K562 (cell line): ENCODE measurements around the gene AMELY. TPM values are rescaled to one million over a fixed set of nuclear protein-coding genes. Genes with fewer than 3 reads are reported as not detected.
"Not testable (repeated sequence)": the region's sequence is repeated elsewhere in the genome, so short reads cannot be mapped to it uniquely, and the experiment has no call there.

Source experiments
- ATAC-seq: fragments of 200-7000 bp; cut with Tn5 transposase; 3 replicates; pipeline ENCODE4 v1.9.1; 2020; ENCODE audit warnings: moderate library complexity
- BruUV-seq: library from RNA; stranded (reverse); fragments of 400-500 nt; replicated peaks from 2 replicates; lab custom pipeline; 2021; lab: Mats Ljungman, UMichigan
- CTCF ChIA-PET: fragments of 300-600 bp; formaldehyde crosslinking; extraction: SDS; loops from one replicate; lab custom pipeline; 2021; ENCODE audit warnings: low intra/inter-chr PET ratio; lab: Yijun Ruan, JAX
- POLR2A ChIA-PET: fragments of 300-600, 350-650 bp; sonication (Branson Sonifier 250); formaldehyde crosslinking; extraction: SDS; loops from one replicate; lab custom pipeline; 2021; ENCODE audit warnings: antibody characterized with exemption, inconsistent platforms; lab: Yijun Ruan, JAX
- DNase-seq, 4 experiments: peaks; one replicate each; pipeline versions ENCODE4 v3.0.0 to v3.0.0-alpha.2; 2011 to 2018; ENCODE audit warnings: low spot score in 3 of 4, mixed read lengths in 3 of 4; ENCODE audit errors: extremely low read depth in 1 of 4
- FAIRE-seq: peaks from 2 replicates; lab custom pipeline; 2011; peaks lifted over from hg19 to GRCh38; lab: Jason Lieb, UNC
- H2AFZ ChIP-seq: 2 replicates; pipeline ENCODE4 v1.6.0; 2011; ENCODE audit warnings: low read depth, low read length, control low read depth, inconsistent platforms
- H3K27ac ChIP-seq: fragments of 200-600 bp; 3 replicates; pipeline ENCODE4 v1.8.0; 2011; ENCODE audit warnings: low read depth, mild to moderate bottlenecking, control low read depth, inconsistent platforms, low read length, moderate library complexity, mixed read lengths; ENCODE audit errors: extremely low read depth
- H3K27me3 ChIP-seq, 2 experiments: fragments of 300-600 bp in 1 of 2; 2 replicates in 1 of 2; 3 replicates in 1 of 2; pipeline versions ENCODE4 v1.6.0 to v1.8.0; 2011; ENCODE audit warnings: inconsistent platforms in 2 of 2, low read length in 2 of 2, mild to moderate bottlenecking in 1 of 2, mixed read lengths in 1 of 2, moderate library complexity in 1 of 2; ENCODE audit not compliant: control insufficient read depth in 2 of 2, insufficient read depth in 2 of 2
- H3K36me3 ChIP-seq: fragments of 300-600 bp; 3 replicates; pipeline ENCODE4 v1.8.0; 2011; ENCODE audit warnings: mild to moderate bottlenecking, low read length, inconsistent platforms; ENCODE audit not compliant: control insufficient read depth, insufficient read depth
- H3K4me1 ChIP-seq, 2 experiments: fragments of 200-600 bp in 1 of 2; replicated peaks in 1 of 2; 2 replicates in 1 of 2; 3 replicates in 1 of 2; pipeline versions ENCODE4 v1.5.1 to v1.8.0; 2011; ENCODE audit warnings: inconsistent platforms in 2 of 2, low read length in 2 of 2, mild to moderate bottlenecking in 1 of 2, mixed read lengths in 1 of 2, moderate library complexity in 1 of 2; ENCODE audit not compliant: control insufficient read depth in 2 of 2, insufficient read depth in 2 of 2
- H3K4me2 ChIP-seq: 2 replicates; pipeline ENCODE4 v1.6.1; 2011; ENCODE audit warnings: low read length, control low read depth, inconsistent platforms, mixed read lengths; ENCODE audit not compliant: insufficient read depth
- H3K4me3 ChIP-seq: fragments of 200-600 bp; sonication (generic), shearing (Covaris generic); 2 replicates; pipeline ENCODE4 v1.5.1; 2016; ENCODE audit warnings: control low read depth, inconsistent platforms
- H3K79me2 ChIP-seq: fragments of 200-600 bp; 3 replicates; pipeline ENCODE4 v1.8.0; 2011; ENCODE audit warnings: low read length, inconsistent platforms; ENCODE audit not compliant: control insufficient read depth, insufficient read depth
- H3K9ac ChIP-seq, 2 experiments: 2 replicates each; pipeline versions ENCODE4 v1.6.0 to v1.6.1; 2011; ENCODE audit warnings: low read depth in 2 of 2, low read length in 2 of 2, control low read depth in 1 of 2, inconsistent platforms in 1 of 2, mild to moderate bottlenecking in 1 of 2, mixed read lengths in 1 of 2; ENCODE audit not compliant: insufficient read depth in 1 of 2
- H3K9me1 ChIP-seq: one replicate; pipeline ENCODE4 v1.6.0; 2011; ENCODE audit warnings: inconsistent platforms, mild to moderate bottlenecking, low read length, moderate library complexity; ENCODE audit not compliant: control insufficient read depth, insufficient read depth
- H3K9me3 ChIP-seq: replicated peaks from 2 replicates; pipeline ENCODE4 v1.5.1; 2011; ENCODE audit warnings: low read depth, low read length, inconsistent platforms; ENCODE audit not compliant: control insufficient read depth, insufficient read depth
- H4K20me1 ChIP-seq: replicated peaks from 2 replicates; pipeline ENCODE4 v1.6.1; 2011; ENCODE audit warnings: low read length, inconsistent platforms, mixed read lengths; ENCODE audit not compliant: control insufficient read depth, insufficient read depth
- BRD9 ChIP-seq: fragments of 450-650 bp; IDR thresholded peaks from 2 replicates; pipeline ENCODE4 v1.6.1; 2018; ENCODE audit warnings: low read depth; ENCODE audit not compliant: partially characterized antibody
- CEBPB ChIP-seq: fragments of 450-650 bp; IDR thresholded peaks from 2 replicates; pipeline ENCODE4 v1.6.1; 2016; ENCODE audit warnings: missing genetic modification characterization, missing compliant biosample characterization
- GTF2E2 ChIP-seq: fragments of 200-800 bp; sonication (Bioruptor generic); IDR thresholded peaks from 2 replicates; pipeline ENCODE4 v1.6.1; 2016; ENCODE audit warnings: missing genetic modification characterization, missing compliant biosample characterization
- JUND ChIP-seq, 2 experiments: IDR thresholded peaks; 2 replicates in 1 of 2; 3 replicates in 1 of 2; pipeline ENCODE4 v1.6.1; 2011; ENCODE audit warnings: borderline replicate concordance in 2 of 2, low read depth in 2 of 2, low read length in 2 of 2, improper control_type of control experiment in 1 of 2, missing biosample characterization in 1 of 2, missing genetic modification characterization in 1 of 2, missing genetic modification reagents in 1 of 2
- KLF16 ChIP-seq: IDR thresholded peaks from 2 replicates; pipeline ENCODE4 v1.6.1; 2016; ENCODE audit warnings: antibody characterized with exemption
- LCOR ChIP-seq: sonication (generic); formaldehyde crosslinking; IDR thresholded peaks from 2 replicates; pipeline ENCODE4 v1.8.0; 2022; ENCODE audit warnings: mild to moderate bottlenecking, missing genetic modification reagents
- MCM7 ChIP-seq, 2 experiments: fragments of 450-650 bp; IDR thresholded peaks; 2 replicates each; pipeline ENCODE4 v1.6.1; 2016 to 2018
- NFIX ChIP-seq: fragments of 250-450 bp; sonication (Bioruptor Pico); IDR thresholded peaks from 2 replicates; pipeline ENCODE4 v1.4.0; 2020; ENCODE audit warnings: low read depth, mild to moderate bottlenecking, moderate library complexity
- PHF8 ChIP-seq: fragments of 200-600 bp; sonication (generic); IDR thresholded peaks from 2 replicates; pipeline ENCODE4 v1.6.1; 2012; ENCODE audit warnings: mixed run types, mild to moderate bottlenecking, inconsistent platforms, low read length, moderate library complexity, borderline replicate concordance
- RBM22 ChIP-seq: fragments of 200-400 bp; formaldehyde crosslinking; IDR thresholded peaks from 2 replicates; pipeline ENCODE4 v1.6.1; 2018; ENCODE audit warnings: low read length, low read depth; ENCODE audit not compliant: poor library complexity, severe bottlenecking
- SPI1 ChIP-seq: IDR thresholded peaks from 2 replicates; pipeline ENCODE4 v1.6.1; 2011; ENCODE audit warnings: low read depth, low read length, control low read depth, borderline replicate concordance
- ZNF12 ChIP-seq: sonication (generic); formaldehyde crosslinking; IDR thresholded peaks from 2 replicates; pipeline ENCODE4 v1.4.0; 2020; ENCODE audit warnings: mild to moderate bottlenecking, missing genetic modification reagents
- ZNF121 ChIP-seq: sonication (generic); formaldehyde crosslinking; conservative IDR thresholded peaks from 2 replicates; pipeline ENCODE4 v1.8.0; 2022; ENCODE audit warnings: missing genetic modification reagents
- ZNF134 ChIP-seq: fragments of 250-450 bp; sonication (Bioruptor Pico); conservative IDR thresholded peaks from 2 replicates; pipeline ENCODE4 v1.4.0; 2020
- ZNF253 ChIP-seq: fragments of 250-450 bp; sonication (Bioruptor Pico); conservative IDR thresholded peaks from 2 replicates; pipeline ENCODE4 v1.6.1; 2021; ENCODE audit warnings: mild to moderate bottlenecking
- ZNF444 ChIP-seq: fragments of 250-450 bp; sonication (Bioruptor Pico); IDR thresholded peaks from 2 replicates; pipeline ENCODE4 v1.4.0; 2020; ENCODE audit warnings: mild to moderate bottlenecking, moderate library complexity
- WGBS: fragments of 100-300 bp; shearing (Covaris generic); methylation state at CpG from one replicate; pipeline ENCODE4 v1.1.6; 2016; ENCODE audit warnings: low coverage, mixed read lengths; ENCODE audit not compliant: insufficient coverage; ENCODE audit errors: missing lambda C conversion rate; 5-methylcytosine and 5-hydroxymethylcytosine counted together
- in situ Hi-C: fragments of 300-500 bp; cut with MboI; formaldehyde crosslinking; loops from 4 replicates; pipeline ENCODE4 v1.15.0; 2018; ENCODE audit warnings: inconsistent platforms, mixed read lengths
- intact Hi-C: fragments of 100-400 bp; cut with micrococcal nuclease; formaldehyde crosslinking; loops from 2 replicates; pipeline ENCODE4 v1.14.2; 2022
- polyA plus RNA-seq, 8 experiments: library from polyadenylated mRNA; depleted of rRNA in 4 of 8; stranded (reverse) in 5 of 8; unstranded in 3 of 8; fragments of >200 nt; fragmentation: Nextera tagmentation in 2 of 8; fragmentation: Illumina TruSeq in 1 of 8; extraction: Ambion mirVana in 2 of 8; extraction: Trizol in 1 of 8; gene quantifications; 2 replicates each; pipeline versions ENCODE4 v1.2.1 to v1.2.3, GENCODE V29; 2011 to 2014; ENCODE audit warnings: inconsistent platforms in 1 of 8, missing spikeins in 1 of 8
- total RNA-seq, 7 experiments: library from RNA; depleted of rRNA in 6 of 7; stranded (reverse); fragments of >200 nt in 6 of 7; fragmentation: Illumina TruSeq in 2 of 7; extraction: Trizol in 2 of 7; gene quantifications; 2 replicates each; pipeline versions ENCODE4 v1.2.1 to v1.2.3, GENCODE V29; 2011 to 2021; ENCODE audit warnings: low replicate concordance in 1 of 7

AMELY gene
- total and polyA plus RNA-seq, 9 of the 15 experiments (the other 6 are each of a cell fraction or from before 2014, with no cell fraction given) = not detected

DNA sequence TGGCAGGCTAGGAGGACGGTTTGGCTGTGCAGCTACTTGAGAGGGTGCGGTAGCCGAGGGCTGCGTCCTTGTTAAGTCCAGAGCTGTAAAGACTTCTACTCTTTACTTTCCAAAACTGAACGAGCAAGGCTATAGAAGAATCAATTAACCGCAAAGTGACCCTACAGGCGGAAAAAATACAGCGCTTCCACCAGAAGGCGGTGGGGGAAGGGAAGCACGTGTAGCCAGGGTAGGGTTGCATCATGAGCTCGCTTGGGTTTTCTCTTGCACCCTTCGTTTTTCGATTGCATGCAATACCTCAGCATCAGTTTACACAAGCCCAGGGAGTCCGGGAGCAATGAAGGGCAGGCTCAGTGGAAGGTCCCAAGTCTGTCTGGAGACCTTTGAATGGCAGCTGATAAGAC is 2.4 kb downstream of the AMELY start:
- Histone ChIP-seq H3K9me3 (no peaks in the 10 kb centered on the region), H3K79me2 (no peaks in the 10 kb centered on the region), H4K20me1 (no peaks in the 10 kb centered on the region), H2AFZ (no peak overlapping the region), H3K9me1 (no peaks in the 10 kb centered on the region), H3K9ac (no peak overlapping the region), H3K4me3 (no peak overlapping the region), H3K27me3 (no peaks in the 10 kb centered on the region), H3K4me1 (no peaks in the 10 kb centered on the region), H3K36me3 (no peaks in the 10 kb centered on the region), H3K27ac (no peak overlapping the region), H3K4me2 (no peak overlapping the region)
- BruUV-seq = no TSS peak
- ChIA-PET POLR2A (no interaction called here), CTCF (no interaction called here)
- FAIRE-seq (no peak), DNase-seq (no peak), ATAC-seq (no peak)
- in situ Hi-C loops = no loop called here
- intact Hi-C loops = no loop called here
- TF ChIP-seq KLF16 = no peak
- TF ChIP-seq NFIX (CRISPR knock-in tag) = no peak
- TF ChIP-seq MCM7 (IDR thresholded peaks at IDR 0.05) = no peak
- no peak for TF ChIP-seq BRD9
- TF ChIP-seq ZNF134 = no peak
- no peak for TF ChIP-seq RBM22
- TF ChIP-seq SPI1 = no peak
- no peak for TF ChIP-seq ZNF253 (CRISPR knock-in tag)
- no peak for TF ChIP-seq JUND (IDR thresholded peaks at IDR 0.05; ENCODE audit: borderline replicate concordance, low read depth, low read length)
- TF ChIP-seq JUND (tag; IDR thresholded peaks at IDR 0.05; ENCODE audit: borderline replicate concordance, low read depth, low read length) = no peak
- TF ChIP-seq PHF8 = no peak
- TF ChIP-seq CEBPB (tag) = no peak
- TF ChIP-seq ZNF12 = no peak
- TF ChIP-seq ZNF444 (CRISPR knock-in tag) = no peak
- TF ChIP-seq GTF2E2 (tag) = no peak
- TF ChIP-seq LCOR = no peak
- TF ChIP-seq ZNF121 = no peak
- WGBS = no CpG with 5 or more reads among the region's 14 CpGs

GRCh38 chrY:6908021-6908420 is 3.5 kb downstream of the AMELY start:
- FAIRE-seq = not testable (repeated sequence)

More at GRCh38 chrY:6908021-6908420, 3.5 kb downstream of the AMELY start:
- H3K36me3 ChIP-seq, H3K9me1 ChIP-seq, H3K9ac ChIP-seq, H3K79me2 ChIP-seq, H3K4me2 ChIP-seq, CTCF ChIA-PET, H3K4me1 ChIP-seq, in situ Hi-C loops, ATAC-seq, H3K27me3 ChIP-seq, POLR2A ChIA-PET, H3K9me3 ChIP-seq, H3K4me3 ChIP-seq, DNase-seq, BruUV-seq, H2AFZ ChIP-seq, H4K20me1 ChIP-seq, H3K27ac ChIP-seq, intact Hi-C loops: not testable (repeated sequence)
- WGBS = no CpG with 5 or more reads among the region's 6 CpGs
